GM12878 (cell line): Measurements from ENCODE around the gene BTG2. TPM values are rescaled to one million over a fixed set of nuclear protein-coding genes. Genes with fewer than 3 reads are reported as not detected.

Source experiments
- ASH2L ChIP-seq: fragments of 300-600, 200-600 bp; sonication (generic); IDR thresholded peaks from 2 replicates; pipeline ENCODE4 v1.6.1; 2017; ENCODE audit warnings: low read depth, mild to moderate bottlenecking, borderline replicate concordance
- CBFB ChIP-seq: IDR thresholded peaks from 2 replicates; pipeline ENCODE4 v1.6.1; 2016; ENCODE audit warnings: antibody characterized with exemption, low read depth
- E2F8 ChIP-seq: fragments of 450-650 bp; IDR thresholded peaks from 2 replicates; pipeline ENCODE4 v1.6.1; 2018; ENCODE audit warnings: mild to moderate bottlenecking, low read depth, moderate library complexity; ENCODE audit not compliant: partially characterized antibody
- HDAC6 ChIP-seq: fragments of 200-600 bp; sonication (generic); IDR thresholded peaks from one replicate; pipeline ENCODE4 v1.8.0; 2017; ENCODE audit warnings: antibody characterized with exemption; ENCODE audit not compliant: unreplicated experiment
- MLLT1 ChIP-seq: fragments of 450-650 bp; IDR thresholded peaks from 2 replicates; pipeline ENCODE4 v1.6.1; 2016; ENCODE audit warnings: mild to moderate bottlenecking
- MTA2 ChIP-seq: fragments of 450-650 bp; IDR thresholded peaks from 2 replicates; pipeline ENCODE4 v1.6.1; 2016; ENCODE audit warnings: low read depth, mild to moderate bottlenecking, moderate library complexity
- RAD21 ChIP-seq: IDR thresholded peaks from 2 replicates; pipeline ENCODE4 v1.6.1; 2011; ENCODE audit warnings: mild to moderate bottlenecking, low read depth, low read length, moderate library complexity; ENCODE audit not compliant: insufficient read depth
- SP1 ChIP-seq: IDR thresholded peaks from one replicate; pipeline ENCODE4 v1.6.1; 2011; ENCODE audit warnings: low read depth, low read length
- SRF ChIP-seq, 2 experiments: IDR thresholded peaks; 2 replicates each; pipeline ENCODE4 v1.6.1; 2011; ENCODE audit warnings: low read depth in 2 of 2, low read length in 2 of 2, mild to moderate bottlenecking in 1 of 2, moderate library complexity in 1 of 2
- ZNF274 ChIP-seq: IDR thresholded peaks from one replicate; pipeline ENCODE4 v1.8.0; 2011; ENCODE audit not compliant: insufficient read length, insufficient read depth
- ZNF687 ChIP-seq: fragments of 450-650 bp; IDR thresholded peaks from 2 replicates; pipeline ENCODE4 v1.6.1; 2017; ENCODE audit warnings: mild to moderate bottlenecking, moderate library complexity
- polyA plus RNA-seq, 11 experiments: library from polyadenylated mRNA; depleted of rRNA in 4 of 11; unstranded in 6 of 11; stranded (reverse) in 5 of 11; fragments of >200 nt; fragmentation: Nextera tagmentation in 4 of 11; fragmentation: Illumina TruSeq in 1 of 11; extraction: Ambion mirVana in 4 of 11; extraction: Trizol in 1 of 11; gene quantifications; 1 replicate in 1 of 11; 2 replicates in 10 of 11; pipeline versions ENCODE4 v1.2.1 to v1.2.3, GENCODE V29; 2011 to 2016; ENCODE audit warnings: inconsistent platforms in 2 of 11, missing spikeins in 2 of 11, low read depth in 1 of 11
- total RNA-seq, 4 experiments: library from RNA; depleted of rRNA in 3 of 4; stranded (reverse); fragments of >200 nt in 3 of 4; fragmentation: Illumina TruSeq in 1 of 4; extraction: Trizol in 1 of 4; gene quantifications; 2 replicates each; pipeline versions ENCODE4 v1.2.1 to v1.2.3, GENCODE V29; 2013 to 2021
- TF ChIP-seq, protein P1 (sequence below): fragments of 450-650 bp; formaldehyde crosslinking; IDR thresholded peaks from 2 replicates; pipeline ENCODE4 v1.4.0; 2020; ENCODE audit warnings: mild to moderate bottlenecking, moderate library complexity

BTG2 gene
- total and polyA plus RNA-seq, 10 of the 15 experiments (the other 5 are each of a cell fraction or from before 2014, with no cell fraction given): 23.3 to 160 (median 98.1) TPM

GRCh38 chr1:203304919-203305808, at the start of gene BTG2 (continued):
- peak; percentile 94 for TF ChIP-seq MLLT1
- no peak for TF ChIP-seq ASH2L
- peak; percentile 22 for TF ChIP-seq SP1
- TF ChIP-seq, protein P1, sequence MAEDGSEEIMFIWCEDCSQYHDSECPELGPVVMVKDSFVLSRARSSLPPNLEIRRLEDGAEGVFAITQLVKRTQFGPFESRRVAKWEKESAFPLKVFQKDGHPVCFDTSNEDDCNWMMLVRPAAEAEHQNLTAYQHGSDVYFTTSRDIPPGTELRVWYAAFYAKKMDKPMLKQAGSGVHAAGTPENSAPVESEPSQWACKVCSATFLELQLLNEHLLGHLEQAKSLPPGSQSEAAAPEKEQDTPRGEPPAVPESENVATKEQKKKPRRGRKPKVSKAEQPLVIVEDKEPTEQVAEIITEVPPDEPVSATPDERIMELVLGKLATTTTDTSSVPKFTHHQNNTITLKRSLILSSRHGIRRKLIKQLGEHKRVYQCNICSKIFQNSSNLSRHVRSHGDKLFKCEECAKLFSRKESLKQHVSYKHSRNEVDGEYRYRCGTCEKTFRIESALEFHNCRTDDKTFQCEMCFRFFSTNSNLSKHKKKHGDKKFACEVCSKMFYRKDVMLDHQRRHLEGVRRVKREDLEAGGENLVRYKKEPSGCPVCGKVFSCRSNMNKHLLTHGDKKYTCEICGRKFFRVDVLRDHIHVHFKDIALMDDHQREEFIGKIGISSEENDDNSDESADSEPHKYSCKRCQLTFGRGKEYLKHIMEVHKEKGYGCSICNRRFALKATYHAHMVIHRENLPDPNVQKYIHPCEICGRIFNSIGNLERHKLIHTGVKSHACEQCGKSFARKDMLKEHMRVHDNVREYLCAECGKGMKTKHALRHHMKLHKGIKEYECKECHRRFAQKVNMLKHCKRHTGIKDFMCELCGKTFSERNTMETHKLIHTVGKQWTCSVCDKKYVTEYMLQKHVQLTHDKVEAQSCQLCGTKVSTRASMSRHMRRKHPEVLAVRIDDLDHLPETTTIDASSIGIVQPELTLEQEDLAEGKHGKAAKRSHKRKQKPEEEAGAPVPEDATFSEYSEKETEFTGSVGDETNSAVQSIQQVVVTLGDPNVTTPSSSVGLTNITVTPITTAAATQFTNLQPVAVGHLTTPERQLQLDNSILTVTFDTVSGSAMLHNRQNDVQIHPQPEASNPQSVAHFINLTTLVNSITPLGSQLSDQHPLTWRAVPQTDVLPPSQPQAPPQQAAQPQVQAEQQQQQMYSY: no peak; the same call in 1 of the 2 replicates
- no peak for TF ChIP-seq ZNF274
- 0 out of 2 replicates have a peak, but pooled peaks have one; percentile 26 for TF ChIP-seq MTA2
- TF ChIP-seq HDAC6: peak; percentile 91
- TF ChIP-seq SRF (IDR thresholded peaks at IDR 0.05; ENCODE audit: low read depth in 2 of 2, low read length in 2 of 2): 0 out of 4 replicates have a peak, but pooled peaks of 1 of the 2 experiments have one; percentile 21
- TF ChIP-seq ZNF687: peak; percentile 91
- TF ChIP-seq CBFB: peak; percentile 95; the same call in 1 of the 2 replicates
- TF ChIP-seq E2F8: no peak
- 0 out of 2 replicates have a peak, but pooled peaks have one; percentile 8 for TF ChIP-seq RAD21
